Panc1 (cell line): ENCODE data around the gene EVA1C. TPM values are rescaled to one million over a fixed set of nuclear protein-coding genes. Genes with fewer than 3 reads are reported as not detected.
A peak's percentile ranks its signal among the peaks of the same experiment; 100 is the strongest.
"Not testable (repeated sequence)": the region's sequence is repeated elsewhere in the genome, so short reads cannot be mapped to it uniquely, and the experiment has no call there.

Experiments
- ATAC-seq: fragments of 200-7000 bp; cut with Tn5 transposase; 2 replicates; pipeline ENCODE4 v1.9.1; 2020; ENCODE audit warnings: mild to moderate bottlenecking, moderate library complexity
- BruUV-seq: library from RNA; stranded (reverse); fragments of 400-500 nt; replicated peaks from 2 replicates; lab custom pipeline; 2021; lab: Mats Ljungman, UMichigan
- CTCF ChIA-PET: fragments of 300-600 bp; sonication (Branson Sonifier 250); formaldehyde crosslinking; loops from one replicate; lab custom pipeline; 2022; ENCODE audit warnings: antibody characterized with exemption; lab: Charles Lee
- POLR2A ChIA-PET: fragments of 300-600 bp; sonication (Branson Sonifier 250); formaldehyde crosslinking; loops from one replicate; lab custom pipeline; 2022; ENCODE audit warnings: antibody characterized with exemption; lab: Charles Lee
- DNase-seq: peaks from one replicate; pipeline ENCODE4 v3.0.0-alpha.2; 2010; ENCODE audit warnings: low read depth, low spot score
- H3K27ac ChIP-seq: 2 replicates; pipeline ENCODE4 v1.5.1; 2011; ENCODE audit warnings: mild to moderate bottlenecking, low read length, inconsistent platforms
- H3K27me3 ChIP-seq: fragments of 200-500 bp; sonication (Bioruptor generic); 2 replicates; pipeline ENCODE4 v1.6.0; 2014; ENCODE audit warnings: low read length, inconsistent platforms; ENCODE audit not compliant: control insufficient read depth, insufficient read depth
- H3K36me3 ChIP-seq: fragments of 200-500 bp; sonication (Bioruptor generic); 2 replicates; pipeline ENCODE4 v1.5.1; 2014; ENCODE audit warnings: inconsistent platforms, mild to moderate bottlenecking, low read length, moderate library complexity; ENCODE audit not compliant: control insufficient read depth, insufficient read depth
- H3K4me1 ChIP-seq: 2 replicates; pipeline ENCODE4 v1.5.1; 2011; ENCODE audit warnings: inconsistent platforms, mild to moderate bottlenecking, low read length, moderate library complexity; ENCODE audit not compliant: control insufficient read depth, insufficient read depth
- H3K4me3 ChIP-seq, 2 experiments: 2 replicates each; pipeline ENCODE4 v1.5.1; 2011 to 2012; ENCODE audit warnings: low read depth in 2 of 2, low read length in 2 of 2, mild to moderate bottlenecking in 2 of 2, inconsistent platforms in 1 of 2, moderate library complexity in 1 of 2
- H3K9me3 ChIP-seq: fragments of 200-500 bp; sonication (Bioruptor generic); 2 replicates; pipeline ENCODE4 v1.5.1; 2014; ENCODE audit warnings: low read depth, mild to moderate bottlenecking, inconsistent platforms, low read length, moderate library complexity; ENCODE audit not compliant: control insufficient read depth, insufficient read depth
- CTCF ChIP-seq: fragments of 450-650 bp; IDR thresholded peaks from 2 replicates; pipeline ENCODE4 v1.5.1; 2017; ENCODE audit warnings: mild to moderate bottlenecking
- POLR2AphosphoS5 ChIP-seq: IDR thresholded peaks from 2 replicates; pipeline ENCODE4 v1.6.1; 2012; ENCODE audit warnings: mild to moderate bottlenecking, low read depth, low read length, moderate library complexity
- SIN3A ChIP-seq: IDR thresholded peaks from 2 replicates; pipeline ENCODE4 v1.6.1; 2012; ENCODE audit warnings: low read depth, mild to moderate bottlenecking, low read length, moderate library complexity, borderline replicate concordance; ENCODE audit not compliant: insufficient read depth
- TCF7L2 ChIP-seq: IDR thresholded peaks from 2 replicates; pipeline ENCODE4 v1.6.1; 2011; ENCODE audit warnings: mild to moderate bottlenecking, low read depth, low read length, inconsistent platforms
- in situ Hi-C: cut with HindIII; loops from 2 replicates; pipeline ENCODE4 v1.10.0; 2016; ENCODE audit warnings: low sequenced_read_pairs, low pct_unique_long_range_greater_than_20kb
- intact Hi-C: fragments of 100-400 bp; cut with micrococcal nuclease; formaldehyde crosslinking; loops from one replicate; pipeline ENCODE4 v1.10.0; 2022; ENCODE audit not compliant: unreplicated experiment
- total RNA-seq: library from RNA; stranded (reverse); gene quantifications from one replicate; pipeline ENCODE4 v1.2.1, GENCODE V29; 2021; ENCODE audit not compliant: unreplicated experiment
- TF ChIP-seq, protein P1 (sequence below), 2 experiments: IDR thresholded peaks; 2 replicates each; pipeline ENCODE4 v1.6.1; 2011 to 2012; ENCODE audit warnings: low read depth in 2 of 2, control low read depth in 1 of 2, low read length in 1 of 2, mild to moderate bottlenecking in 1 of 2, moderate library complexity in 1 of 2; ENCODE audit not compliant: insufficient read depth in 1 of 2

Gene EVA1C
- total RNA-seq, 1 experiment from 2014 or later, result 2.8 TPM

GRCh38 chr21:32496568-32496967, 84.1 kb downstream of the EVA1C start:
- no peak for DNase-seq
- BruUV-seq, result no TSS peak
- intact Hi-C loops (no loop called here), in situ Hi-C loops (no loop called here)
- no peak for ATAC-seq
- POLR2A ChIA-PET, result no interaction called here
- TF ChIP-seq, protein P1, sequence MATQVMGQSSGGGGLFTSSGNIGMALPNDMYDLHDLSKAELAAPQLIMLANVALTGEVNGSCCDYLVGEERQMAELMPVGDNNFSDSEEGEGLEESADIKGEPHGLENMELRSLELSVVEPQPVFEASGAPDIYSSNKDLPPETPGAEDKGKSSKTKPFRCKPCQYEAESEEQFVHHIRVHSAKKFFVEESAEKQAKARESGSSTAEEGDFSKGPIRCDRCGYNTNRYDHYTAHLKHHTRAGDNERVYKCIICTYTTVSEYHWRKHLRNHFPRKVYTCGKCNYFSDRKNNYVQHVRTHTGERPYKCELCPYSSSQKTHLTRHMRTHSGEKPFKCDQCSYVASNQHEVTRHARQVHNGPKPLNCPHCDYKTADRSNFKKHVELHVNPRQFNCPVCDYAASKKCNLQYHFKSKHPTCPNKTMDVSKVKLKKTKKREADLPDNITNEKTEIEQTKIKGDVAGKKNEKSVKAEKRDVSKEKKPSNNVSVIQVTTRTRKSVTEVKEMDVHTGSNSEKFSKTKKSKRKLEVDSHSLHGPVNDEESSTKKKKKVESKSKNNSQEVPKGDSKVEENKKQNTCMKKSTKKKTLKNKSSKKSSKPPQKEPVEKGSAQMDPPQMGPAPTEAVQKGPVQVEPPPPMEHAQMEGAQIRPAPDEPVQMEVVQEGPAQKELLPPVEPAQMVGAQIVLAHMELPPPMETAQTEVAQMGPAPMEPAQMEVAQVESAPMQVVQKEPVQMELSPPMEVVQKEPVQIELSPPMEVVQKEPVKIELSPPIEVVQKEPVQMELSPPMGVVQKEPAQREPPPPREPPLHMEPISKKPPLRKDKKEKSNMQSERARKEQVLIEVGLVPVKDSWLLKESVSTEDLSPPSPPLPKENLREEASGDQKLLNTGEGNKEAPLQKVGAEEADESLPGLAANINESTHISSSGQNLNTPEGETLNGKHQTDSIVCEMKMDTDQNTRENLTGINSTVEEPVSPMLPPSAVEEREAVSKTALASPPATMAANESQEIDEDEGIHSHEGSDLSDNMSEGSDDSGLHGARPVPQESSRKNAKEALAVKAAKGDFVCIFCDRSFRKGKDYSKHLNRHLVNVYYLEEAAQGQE (IDR thresholded peaks at IDR 0.05; ENCODE audit: insufficient read depth in 1 of 2, low read depth in 2 of 2, low read length in 1 of 2), result no peak
- TF ChIP-seq POLR2AphosphoS5, result no peak
- no peak for TF ChIP-seq TCF7L2
- no peak for TF ChIP-seq CTCF
- no peak for TF ChIP-seq SIN3A
- no peaks in the 10 kb centered on the region for H3K36me3 ChIP-seq
- H3K9me3 ChIP-seq, result no peaks in the 10 kb centered on the region
- no peak overlapping the region for H3K4me3 ChIP-seq
- H3K27ac ChIP-seq, result peak overlapping the region; percentile 21; the same call in 1 of the 2 replicates
- CTCF ChIA-PET, result no interaction called here
- H3K27me3 ChIP-seq, result no peaks in the 10 kb centered on the region
- H3K4me1 ChIP-seq, result peaks cover 18% of the 10 kb centered on the region

DNA sequence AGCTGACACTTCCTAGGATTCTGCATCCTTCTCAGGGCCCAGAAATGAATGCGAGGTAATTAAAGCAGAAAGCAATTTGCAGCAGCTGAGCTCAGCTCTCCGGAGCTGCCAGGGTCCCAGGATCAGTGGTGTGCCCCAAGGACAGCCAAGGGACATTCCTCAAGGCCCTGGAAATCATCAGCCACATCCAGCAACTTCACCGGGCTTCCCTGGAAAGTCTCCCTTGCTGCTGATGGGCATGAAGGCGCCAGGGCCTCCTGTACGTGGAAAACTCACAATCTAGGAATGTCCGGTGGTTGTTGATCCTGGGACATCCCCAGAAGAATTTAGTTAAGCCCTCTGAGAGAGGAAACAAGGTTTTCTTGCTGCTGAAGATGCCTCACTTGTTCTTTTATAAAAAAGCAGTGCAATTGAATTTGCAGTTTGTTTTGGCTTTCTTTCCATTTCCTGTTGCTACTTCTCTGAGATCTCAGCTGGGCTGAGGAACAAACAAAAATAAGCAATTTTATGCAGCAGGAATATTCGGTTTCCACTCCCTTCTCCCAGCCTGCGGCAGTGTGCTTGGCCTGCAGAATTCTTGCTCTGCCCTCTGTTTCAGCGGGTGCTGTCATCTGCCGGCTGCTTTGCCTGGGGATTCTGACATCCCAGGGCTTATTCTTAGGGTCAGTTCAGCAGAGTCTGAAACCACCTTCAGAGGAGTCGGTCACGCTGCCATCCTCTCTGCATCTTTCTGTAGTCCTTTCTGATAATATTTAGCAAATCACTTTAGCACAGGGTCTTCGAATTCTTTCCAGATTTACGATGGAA, 86.9 kb downstream of the EVA1C start:
- Histone ChIP-seq H3K4me3 (no peak overlapping the region), H3K9me3 (no peaks in the 10 kb centered on the region), H3K27me3 (no peaks in the 10 kb centered on the region), H3K4me1 (peaks cover 9% of the 10 kb centered on the region), H3K36me3 (no peaks in the 10 kb centered on the region), H3K27ac (no peak overlapping the region)
- CTCF ChIA-PET, result no interaction called here
- no peak for DNase-seq
- intact Hi-C loops (no loop called here), in situ Hi-C loops (no loop called here)
- no peak for ATAC-seq
- POLR2A ChIA-PET, result interaction anchor here (0.6 kb wide), 1 partner anchor 536 kb away, joined by 10 read pairs; no protein-coding TSS in a partner anchor
- no TSS peak for BruUV-seq
- TF ChIP-seq CTCF (no peak), TCF7L2 (no peak), POLR2AphosphoS5 (no peak), SIN3A (no peak)
- TF ChIP-seq, protein P1 (IDR thresholded peaks at IDR 0.05; ENCODE audit: insufficient read depth in 1 of 2, low read depth in 2 of 2, low read length in 1 of 2), result no peak

GRCh38 chr21:32503641-32504040, 91.1 kb downstream of the EVA1C start:
- H3K9me3 ChIP-seq, CTCF ChIA-PET, ATAC-seq, in situ Hi-C loops, H3K36me3 ChIP-seq, H3K27ac ChIP-seq, BruUV-seq, POLR2A ChIA-PET, H3K27me3 ChIP-seq, DNase-seq, H3K4me3 ChIP-seq, intact Hi-C loops, H3K4me1 ChIP-seq: not testable (repeated sequence)
